H1 (cell line): Measurements from ENCODE around the gene MRGPRX4. TPM values are rescaled to one million over a fixed set of nuclear protein-coding genes. Genes with fewer than 3 reads are reported as not detected.

Experiments
- CTCF ChIA-PET: fragments of 300-600 bp; sonication (Branson Sonifier 250); formaldehyde crosslinking; loops from one replicate; lab custom pipeline; 2021; ENCODE audit not compliant: partially characterized antibody; lab: Charles Lee
- POLR2A ChIA-PET: fragments of 300-600 bp; sonication (Branson Sonifier 250); formaldehyde crosslinking; loops from one replicate; lab custom pipeline; 2021; ENCODE audit warnings: inconsistent platforms; ENCODE audit not compliant: partially characterized antibody; lab: Charles Lee
- DNase-seq, 2 experiments: peaks; one replicate each; pipeline versions ENCODE4 v3.0.0 to v3.0.0-alpha.2; 2010 to 2022; ENCODE audit warnings: low spot score in 2 of 2, low read depth in 1 of 2, mixed read lengths in 1 of 2
- FAIRE-seq: peaks from 2 replicates; lab custom pipeline; 2011; peaks lifted over from hg19 to GRCh38; lab: Jason Lieb, UNC
- H2AFZ ChIP-seq: 2 replicates; pipeline ENCODE4 v1.8.1; 2012; ENCODE audit warnings: low read length, inconsistent platforms
- H2AK5ac ChIP-seq: 2 replicates; pipeline ENCODE4 v1.6.1; 2013; ENCODE audit warnings: low read depth, low read length
- H2BK120ac ChIP-seq: replicated peaks from 2 replicates; pipeline ENCODE3; 2013; ENCODE audit warnings: low read depth, low read length, inconsistent platforms
- H2BK12ac ChIP-seq: 2 replicates; pipeline ENCODE4 v1.6.1; 2013; ENCODE audit warnings: low read depth, low read length
- H2BK15ac ChIP-seq: 2 replicates; pipeline ENCODE4 v1.6.1; 2013; ENCODE audit warnings: low read length
- H2BK20ac ChIP-seq: 2 replicates; pipeline ENCODE4 v1.6.1; 2013; ENCODE audit warnings: low read length
- H2BK5ac ChIP-seq: 2 replicates; pipeline ENCODE4 v1.6.1; 2013; ENCODE audit warnings: low read depth, low read length
- H3K14ac ChIP-seq: 2 replicates; pipeline ENCODE4 v1.6.1; 2013; ENCODE audit warnings: inconsistent platforms; ENCODE audit not compliant: insufficient read length
- H3K18ac ChIP-seq: 2 replicates; pipeline ENCODE4 v1.6.1; 2013; ENCODE audit warnings: low read length; ENCODE audit errors: extremely low read depth
- H3K23ac ChIP-seq: 2 replicates; pipeline ENCODE4 v1.6.1; 2013; ENCODE audit warnings: inconsistent platforms; ENCODE audit not compliant: insufficient read length
- H3K23me2 ChIP-seq: 2 replicates; pipeline ENCODE4 v1.6.1; 2013; ENCODE audit warnings: low read depth, low read length
- H3K27ac ChIP-seq: 2 replicates; pipeline ENCODE4 v1.6.1; 2011; ENCODE audit warnings: low read depth, low read length, inconsistent platforms
- H3K27me3 ChIP-seq, 4 experiments: replicated peaks in 1 of 4; 1 replicate in 1 of 4; 2 replicates in 3 of 4; pipeline versions ENCODE4 v1.6.1 to v1.8.1; 2011 to 2013; ENCODE audit warnings: low read length in 3 of 4, mild to moderate bottlenecking in 3 of 4, inconsistent platforms in 2 of 4, mixed read lengths in 2 of 4, moderate library complexity in 1 of 4; ENCODE audit not compliant: control insufficient read depth in 3 of 4, insufficient read depth in 3 of 4; ENCODE audit errors: extremely low read depth in 1 of 4
- H3K36me3 ChIP-seq, 4 experiments: 2 replicates each; pipeline versions ENCODE4 v1.6.1 to v1.8.1; 2011 to 2013; ENCODE audit warnings: mild to moderate bottlenecking in 4 of 4, low read length in 3 of 4, moderate library complexity in 2 of 4, control low read depth in 1 of 4, inconsistent platforms in 1 of 4; ENCODE audit not compliant: insufficient read depth in 4 of 4, control insufficient read depth in 2 of 4
- H3K4ac ChIP-seq: replicated peaks from 2 replicates; pipeline ENCODE3; 2013; ENCODE audit warnings: low read length, low read depth, mixed read lengths, inconsistent platforms; ENCODE audit not compliant: insufficient read length
- H3K4me1 ChIP-seq, 4 experiments: replicated peaks in 1 of 4; 1 replicate in 1 of 4; 2 replicates in 3 of 4; pipeline versions ENCODE4 v1.6.1 to v1.8.1; 2011 to 2013; ENCODE audit warnings: low read length in 3 of 4, inconsistent platforms in 2 of 4, mixed read lengths in 1 of 4; ENCODE audit not compliant: insufficient read depth in 4 of 4, control insufficient read depth in 3 of 4
- H3K4me2 ChIP-seq, 2 experiments: 2 replicates each; pipeline versions ENCODE4 v1.6.1 to v1.8.1; 2011 to 2013; ENCODE audit warnings: low read depth in 2 of 2, low read length in 2 of 2, control low read depth in 1 of 2, inconsistent platforms in 1 of 2, mild to moderate bottlenecking in 1 of 2; ENCODE audit not compliant: insufficient read depth in 1 of 2
- H3K4me3 ChIP-seq, 4 experiments: fragments of 200-600, 300-600 bp in 1 of 4; sonication (generic), shearing (Covaris generic), sonication (Bioruptor Twin) in 1 of 4; 2 replicates each; pipeline versions ENCODE4 v1.5.1 to v1.8.1; 2011 to 2016; ENCODE audit warnings: low read length in 4 of 4, low read depth in 3 of 4, control low read depth in 2 of 4, inconsistent platforms in 2 of 4, mild to moderate bottlenecking in 2 of 4, mixed read lengths in 1 of 4, moderate library complexity in 1 of 4; ENCODE audit not compliant: insufficient read depth in 2 of 4; ENCODE audit errors: extremely low read depth in 1 of 4
- H3K56ac ChIP-seq: replicated peaks from 2 replicates; pipeline ENCODE3; 2013; ENCODE audit warnings: low read depth, mild to moderate bottlenecking, mixed read lengths, low read length, inconsistent platforms; ENCODE audit not compliant: insufficient read length
- H3K79me1 ChIP-seq: 2 replicates; pipeline ENCODE4 v1.6.1; 2013; ENCODE audit warnings: low read depth, low read length, control low read depth
- H3K79me2 ChIP-seq, 2 experiments: 2 replicates each; pipeline versions ENCODE4 v1.6.1 to v1.8.1; 2012 to 2013; ENCODE audit warnings: low read length in 2 of 2, mild to moderate bottlenecking in 2 of 2, inconsistent platforms in 1 of 2; ENCODE audit not compliant: insufficient read depth in 2 of 2, control insufficient read depth in 1 of 2
- H3K9ac ChIP-seq, 4 experiments: replicated peaks in 1 of 4; 1 replicate in 1 of 4; 2 replicates in 3 of 4; pipeline versions ENCODE4 v1.6.1 to v1.8.1; 2011 to 2013; ENCODE audit warnings: low read depth in 3 of 4, low read length in 3 of 4, control low read depth in 2 of 4, mild to moderate bottlenecking in 2 of 4, moderate library complexity in 2 of 4, inconsistent platforms in 1 of 4; ENCODE audit errors: extremely low read depth in 1 of 4
- H3K9me3 ChIP-seq, 2 experiments: 2 replicates each; pipeline versions ENCODE4 v1.6.1 to v1.8.1; 2012 to 2013; ENCODE audit warnings: mild to moderate bottlenecking in 2 of 2, moderate library complexity in 2 of 2, control low read depth in 1 of 2, inconsistent platforms in 1 of 2, low read depth in 1 of 2, low read length in 1 of 2, mixed read lengths in 1 of 2; ENCODE audit not compliant: insufficient read depth in 2 of 2
- H4K20me1 ChIP-seq, 2 experiments: replicated peaks in 1 of 2; 2 replicates each; pipeline versions ENCODE3 to v1.8.1; 2011 to 2013; ENCODE audit warnings: inconsistent platforms in 2 of 2, low read length in 2 of 2, mild to moderate bottlenecking in 1 of 2; ENCODE audit not compliant: insufficient read depth in 2 of 2, control insufficient read depth in 1 of 2
- H4K5ac ChIP-seq: 2 replicates; pipeline ENCODE4 v1.6.1; 2013; ENCODE audit warnings: low read length, low read depth, mixed read lengths, inconsistent platforms; ENCODE audit not compliant: insufficient read length
- H4K8ac ChIP-seq: 2 replicates; pipeline ENCODE4 v1.8.0; 2013; ENCODE audit warnings: mild to moderate bottlenecking, moderate library complexity, low read length, inconsistent platforms; ENCODE audit not compliant: insufficient read depth; ENCODE audit errors: extremely low read depth
- H4K91ac ChIP-seq: replicated peaks from 2 replicates; pipeline ENCODE3; 2013; ENCODE audit warnings: low read length, mixed read lengths, inconsistent platforms; ENCODE audit not compliant: insufficient read length
- CEBPB ChIP-seq: IDR thresholded peaks from 2 replicates; pipeline ENCODE4 v1.6.1; 2012; ENCODE audit warnings: low read depth, low read length
- CHD1 ChIP-seq: IDR thresholded peaks from 2 replicates; pipeline ENCODE4 v1.6.1; 2012; ENCODE audit warnings: low read depth, low read length, improper control_type of control experiment
- CHD2 ChIP-seq: IDR thresholded peaks from 2 replicates; pipeline ENCODE4 v1.6.1; 2012; ENCODE audit warnings: low read length, improper control_type of control experiment
- E2F6 ChIP-seq: IDR thresholded peaks from 2 replicates; pipeline ENCODE4 v1.6.1; 2012; ENCODE audit warnings: inconsistent platforms
- EGR1 ChIP-seq: IDR thresholded peaks from 2 replicates; pipeline ENCODE4 v1.6.1; 2011; ENCODE audit warnings: low read depth, low read length, borderline replicate concordance
- POLR2A ChIP-seq, 2 experiments: IDR thresholded peaks; 1 replicate in 1 of 2; 2 replicates in 1 of 2; pipeline ENCODE4 v1.6.1; 2011; ENCODE audit warnings: low read depth in 2 of 2, low read length in 2 of 2, mild to moderate bottlenecking in 2 of 2; ENCODE audit errors: control extremely low read depth in 1 of 2
- POLR2AphosphoS5 ChIP-seq: IDR thresholded peaks from 2 replicates; pipeline ENCODE4 v1.6.1; 2011; ENCODE audit warnings: low read depth, low read length
- POU5F1 ChIP-seq: IDR thresholded peaks from 2 replicates; pipeline ENCODE4 v1.6.1; 2011; ENCODE audit warnings: low read depth, mild to moderate bottlenecking, low read length, moderate library complexity
- RAD21 ChIP-seq, 2 experiments: IDR thresholded peaks in 1 of 2; conservative IDR thresholded peaks in 1 of 2; 2 replicates each; pipeline ENCODE4 v1.6.1; 2011; ENCODE audit warnings: low read depth in 2 of 2, low read length in 2 of 2, improper control_type of control experiment in 1 of 2, inconsistent platforms in 1 of 2, mild to moderate bottlenecking in 1 of 2, moderate library complexity in 1 of 2
- RFX5 ChIP-seq: IDR thresholded peaks from 2 replicates; pipeline ENCODE4 v1.6.1; 2011; ENCODE audit warnings: low read depth, low read length, improper control_type of control experiment, borderline replicate concordance
- SUZ12 ChIP-seq: fragments of 200-600 bp; sonication (generic); IDR thresholded peaks from 2 replicates; pipeline ENCODE4 v1.6.1; 2012; ENCODE audit warnings: mild to moderate bottlenecking, inconsistent platforms, low read length, moderate library complexity, mixed read lengths
- TAF1 ChIP-seq: IDR thresholded peaks from 2 replicates; pipeline ENCODE4 v1.6.1; 2011; ENCODE audit warnings: mild to moderate bottlenecking, low read depth, low read length
- YY1 ChIP-seq: IDR thresholded peaks from 2 replicates; pipeline ENCODE4 v1.6.1; 2011; ENCODE audit warnings: low read depth, mild to moderate bottlenecking, low read length
- WGBS, 2 experiments: shearing (Covaris generic) in 1 of 2; methylation state at CpG; one replicate each; pipeline versions ENCODE4 v1.1.6 to v1.1.7; 2013 to 2015; ENCODE audit warnings: low lambda C conversion rate in 2 of 2, mixed read lengths in 2 of 2, inconsistent platforms in 1 of 2, low coverage in 1 of 2, missing lambda C conversion rate in 1 of 2; ENCODE audit not compliant: insufficient replicate concordance in 2 of 2, insufficient coverage in 1 of 2, insufficient read length in 1 of 2; ENCODE audit errors: extremely low coverage in 1 of 2, missing lambda C conversion rate in 1 of 2; 5-methylcytosine and 5-hydroxymethylcytosine counted together
- polyA plus RNA-seq, 7 experiments: library from polyadenylated mRNA; depleted of rRNA in 3 of 7; stranded (reverse) in 5 of 7; unstranded in 2 of 7; fragments of >200 nt in 5 of 7; fragments of 200-250 nt in 2 of 7; gene quantifications; 1 replicate in 5 of 7; 2 replicates in 1 of 7; 4 replicates in 1 of 7; pipeline versions ENCODE4 v1.2.1 to v1.2.3, GENCODE V29; 2011 to 2013; ENCODE audit warnings: missing spikeins in 2 of 7, mixed read lengths in 2 of 7
- total RNA-seq: library from RNA; stranded (reverse); fragmentation: NEBNext Ultra II Directional; extraction: Animal tissue kit (Norgen Biotek cat#: 25700); gene quantifications from 2 replicates; pipeline ENCODE4 v1.2.1, GENCODE V29; 2021

MRGPRX4 gene
- total and polyA plus RNA-seq, 2 of the 8 experiments (the other 6 are each of a cell fraction or from before 2014, with no cell fraction given), result not detected

- H2BK12ac ChIP-seq, result no peak overlapping the region
- ChIA-PET POLR2A (no interaction called here), CTCF (interaction anchor here (0.9 to 1.2 kb wide), 3 partner anchors 25 to 101 kb away, joined by 3 to 4 read pairs (median 3); no protein-coding TSS in a partner anchor)
- H3K4ac ChIP-seq, result no peak overlapping the region
- H3K9ac ChIP-seq, result no peak overlapping the region
- H3K4me3 ChIP-seq, result no peak overlapping the region
- no peak overlapping the region for H2BK15ac ChIP-seq
- no peak for FAIRE-seq
- no peak overlapping the region for H3K56ac ChIP-seq
- no peak overlapping the region for H4K5ac ChIP-seq
- no peak overlapping the region for H2AFZ ChIP-seq
- no peak for DNase-seq
- no peaks in the 10 kb centered on the region for H3K4me1 ChIP-seq
- H2BK120ac ChIP-seq, result no peak overlapping the region
- no peak overlapping the region for H4K8ac ChIP-seq
- H2BK5ac ChIP-seq, result no peak overlapping the region
- no peaks in the 10 kb centered on the region for H3K9me3 ChIP-seq
- no peaks in the 10 kb centered on the region for H3K27me3 ChIP-seq
- H2BK20ac ChIP-seq, result no peak overlapping the region
- no peak overlapping the region for H3K23ac ChIP-seq
- H3K18ac ChIP-seq, result no peak overlapping the region
- no peak overlapping the region for H3K14ac ChIP-seq
- 85% methylated on average over 22 of the region's 33 CpGs; no CpG with 5 or more reads in 1 of the 2 experiments for WGBS, 2 experiments
- no peaks in the 10 kb centered on the region for H3K23me2 ChIP-seq
- H4K20me1 ChIP-seq, result no peaks in the 10 kb centered on the region
- no peak overlapping the region for H4K91ac ChIP-seq
- H3K79me2 ChIP-seq, result no peaks in the 10 kb centered on the region
- H3K36me3 ChIP-seq, result no peaks in the 10 kb centered on the region
- no peak overlapping the region for H2AK5ac ChIP-seq
- no peak overlapping the region for H3K4me2 ChIP-seq
- H3K79me1 ChIP-seq, result no peaks in the 10 kb centered on the region
- H3K27ac ChIP-seq, result no peak overlapping the region
- TF ChIP-seq RFX5 (no peak), YY1 (no peak), CHD1 (no peak), RAD21 (IDR thresholded peaks at IDR 0.05 in 1 of 2, conservative IDR thresholded peaks at IDR 0.05 in 1 of 2; ENCODE audit: low read depth in 2 of 2, low read length in 2 of 2) (no peak), EGR1 (no peak), E2F6 (no peak), POLR2A (IDR thresholded peaks at IDR 0.05; ENCODE audit: control extremely low read depth in 1 of 2, low read depth in 2 of 2, low read length in 2 of 2) (no peak), SUZ12 (no peak), POU5F1 (no peak), TAF1 (no peak), CEBPB (no peak), CHD2 (no peak), POLR2AphosphoS5 (no peak)
These were observed 36.4 kb downstream of the MRGPRX4 start for GRCh38 chr11:18209058-18209457.
